Stimulated activated CD4-positive, alpha-beta T cell treated with anti-CD3 and anti-CD28 coated beads, Interleukin-12 subunit alpha, Interleukin-12 subunit beta, amount 100 ng/mL, for 4 hours (primary cell): ENCODE results near the gene HES3.

ENCODE experiments used
- DNase-seq: peaks from one replicate; pipeline ENCODE4 v3.0.0-alpha.2; 2020

The HES3 gene

DNA sequence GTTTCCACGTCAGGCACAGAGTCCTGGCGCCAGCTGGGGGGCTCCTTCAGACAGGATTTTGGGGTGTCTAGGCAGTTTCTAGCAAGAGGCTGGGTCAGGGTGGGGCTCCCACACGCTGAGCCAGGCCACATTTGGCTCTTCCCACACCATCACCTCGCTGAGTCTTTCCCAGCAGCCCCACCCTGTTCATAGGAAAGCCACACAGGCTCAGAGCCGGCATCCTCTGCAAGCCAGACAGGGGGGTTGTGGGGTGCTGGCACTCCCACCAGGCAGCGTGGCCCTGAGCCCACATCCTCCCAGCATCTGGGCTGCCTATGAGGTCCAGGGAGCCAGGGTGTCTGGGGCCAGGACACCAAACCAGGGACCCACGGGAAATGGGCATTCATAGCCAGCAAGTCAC, 19.7 kb downstream of the HES3 start:
- no peak for DNase-seq

GRCh38 chr1:6265151-6265550, 21.2 kb downstream of the HES3 start:
- no peak for DNase-seq

GRCh38 chr1:6266641-6267040, 22.7 kb downstream of the HES3 start:
- DNase-seq = no peak

- DNase-seq = no peak
Observed at GRCh38 chr1:6267686-6268322, 23.8 kb downstream of the HES3 start.

- DNase-seq = no peak
Observed at GRCh38 chr1:6268415-6268814, 24.4 kb downstream of the HES3 start.

DNA sequence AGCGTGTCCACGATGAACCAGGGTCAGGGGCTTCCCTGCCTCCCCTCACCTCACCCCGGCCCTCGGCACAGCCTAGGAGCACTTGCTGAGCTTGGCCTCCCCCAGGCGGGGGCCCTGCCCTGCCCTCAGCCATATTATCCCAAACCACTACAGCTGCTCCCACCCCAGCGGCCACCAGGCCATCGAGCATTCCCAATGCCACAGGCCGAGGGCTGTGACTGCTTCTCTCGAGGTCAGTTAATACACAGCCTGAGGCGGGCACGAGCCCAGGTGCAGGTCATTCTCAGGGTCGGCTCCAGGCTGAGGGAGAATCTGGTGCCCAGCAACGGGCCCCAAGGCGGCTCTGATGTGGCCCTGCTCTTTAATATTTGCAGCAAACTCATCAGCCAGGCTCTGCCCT, 25.3 kb downstream of the HES3 start:
- no peak for DNase-seq

DNA sequence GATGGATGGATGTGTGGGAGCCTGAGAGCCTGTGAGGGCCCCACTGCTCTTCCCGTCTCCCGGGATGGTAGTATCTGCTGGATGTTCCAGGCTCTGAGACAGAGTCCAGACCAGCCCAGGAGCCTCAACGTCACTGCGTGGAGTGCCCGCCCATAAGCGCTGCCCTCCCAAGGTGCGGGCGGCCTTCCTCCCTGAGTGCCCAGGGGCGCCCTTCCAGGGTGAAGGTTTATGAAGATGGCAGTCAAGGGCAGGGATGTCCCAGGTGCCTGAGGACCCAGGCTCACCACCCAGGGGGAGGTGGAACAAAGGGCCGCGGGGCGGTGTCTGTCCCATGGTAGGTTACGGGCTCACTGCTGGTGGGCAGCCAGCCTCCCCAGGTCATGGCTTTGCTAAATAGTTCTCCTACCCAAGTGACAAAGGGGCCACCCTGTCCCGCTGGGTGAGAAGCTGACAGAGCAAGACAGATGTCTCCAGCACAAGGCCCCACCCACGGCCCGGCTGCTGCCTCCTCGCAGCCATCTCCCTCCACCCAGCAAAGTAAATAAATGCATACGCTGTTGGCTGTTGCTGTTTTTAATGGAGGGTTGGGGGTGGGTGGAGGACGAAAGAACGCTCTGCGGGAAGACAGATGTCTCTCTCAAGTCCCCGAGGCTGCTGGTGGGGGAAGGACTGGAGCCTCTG, 25.9 kb downstream of the HES3 start:
- DNase-seq = no peak

- no peak for DNase-seq
Observed at GRCh38 chr1:6270401-6270800, 26.4 kb downstream of the HES3 start.

GRCh38 chr1:6271006-6271405, 27.0 kb downstream of the HES3 start:
- no peak for DNase-seq

DNA sequence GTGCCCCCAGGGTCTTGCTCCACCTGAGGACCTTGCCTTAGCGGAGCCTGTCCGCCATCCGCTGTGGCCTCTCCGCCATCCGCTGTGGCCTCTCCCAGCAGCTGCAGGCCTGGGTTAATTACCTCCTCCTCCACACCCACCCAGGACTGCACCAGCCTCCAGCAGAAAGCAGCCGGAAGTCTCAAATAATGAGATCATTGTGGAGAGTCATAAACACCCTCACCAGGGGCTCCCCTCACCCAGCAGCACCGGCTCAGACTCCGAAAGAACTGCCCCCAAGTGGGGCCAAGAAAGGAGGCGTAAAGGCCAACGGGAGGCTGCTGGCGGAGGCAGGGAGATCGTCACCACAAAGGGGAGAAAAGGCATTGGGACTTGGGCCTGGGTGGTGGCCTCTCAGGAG, 27.6 kb downstream of the HES3 start:
- DNase-seq = no peak

DNA sequence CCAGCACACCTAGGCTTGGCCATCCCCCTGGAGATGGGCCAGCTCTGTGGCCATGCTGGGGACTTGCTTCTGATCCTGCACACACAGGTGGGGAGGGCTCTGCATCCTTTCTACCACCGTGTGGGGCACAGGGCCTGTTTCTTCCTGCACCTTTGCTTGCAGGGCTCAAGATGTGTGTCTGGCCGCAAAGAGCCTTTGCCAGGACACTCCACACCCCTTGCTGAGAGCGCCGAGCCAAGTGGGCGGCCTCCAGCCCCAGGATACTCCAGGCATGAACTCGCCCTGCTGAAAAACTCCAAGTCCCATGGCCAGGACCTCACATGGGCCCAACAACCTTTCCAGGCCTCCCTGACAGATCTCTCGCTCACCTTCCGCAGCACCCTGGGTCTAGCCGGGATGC, 28.5 kb downstream of the HES3 start:
- DNase-seq = no peak

DNA sequence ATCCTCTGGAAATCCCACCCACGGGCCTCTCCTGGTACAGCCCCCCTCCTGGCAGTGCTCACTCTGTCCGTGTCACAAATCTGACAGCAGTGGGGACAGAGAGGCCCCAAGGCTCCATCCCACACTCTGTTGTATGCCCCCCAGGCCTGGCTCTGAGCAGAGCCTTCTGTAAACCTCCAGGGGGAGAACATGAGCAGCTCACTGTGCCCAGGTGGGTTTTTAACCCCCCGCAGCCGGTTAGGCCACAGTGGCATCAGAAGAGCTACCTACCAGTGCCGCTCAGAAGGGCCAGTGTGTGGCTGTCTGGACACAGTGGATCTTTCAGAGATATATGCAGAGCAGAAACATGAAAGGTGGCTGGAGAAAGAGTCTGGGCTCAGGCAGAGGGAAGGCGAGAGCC, 28.9 kb downstream of the HES3 start:
- no peak for DNase-seq

- DNase-seq = no peak
Observed at GRCh38 chr1:6273380-6273891, 29.5 kb downstream of the HES3 start.

DNA sequence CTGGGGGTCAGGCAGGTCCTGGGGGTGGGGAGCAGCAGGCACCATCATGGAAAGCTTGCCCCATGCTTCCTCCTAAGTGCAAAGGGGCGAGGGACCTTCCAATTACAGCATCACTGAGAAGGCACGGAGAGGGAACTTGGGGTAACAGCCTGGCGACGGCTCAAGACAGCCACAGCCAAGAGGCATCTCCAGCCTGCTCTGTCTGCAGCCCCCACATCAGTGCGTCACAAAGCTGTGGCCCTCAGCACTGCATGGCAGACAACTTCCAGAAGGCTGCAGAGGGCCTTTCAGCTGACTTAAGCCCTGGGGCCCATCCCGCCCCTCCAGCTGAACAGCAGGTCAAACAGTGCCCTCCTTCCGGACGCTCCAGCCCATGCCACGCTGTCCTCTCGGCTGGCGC, 30.1 kb downstream of the HES3 start:
- DNase-seq = no peak

GRCh38 chr1:6274622-6275139, 30.7 kb downstream of the HES3 start:
- no peak for DNase-seq

DNA sequence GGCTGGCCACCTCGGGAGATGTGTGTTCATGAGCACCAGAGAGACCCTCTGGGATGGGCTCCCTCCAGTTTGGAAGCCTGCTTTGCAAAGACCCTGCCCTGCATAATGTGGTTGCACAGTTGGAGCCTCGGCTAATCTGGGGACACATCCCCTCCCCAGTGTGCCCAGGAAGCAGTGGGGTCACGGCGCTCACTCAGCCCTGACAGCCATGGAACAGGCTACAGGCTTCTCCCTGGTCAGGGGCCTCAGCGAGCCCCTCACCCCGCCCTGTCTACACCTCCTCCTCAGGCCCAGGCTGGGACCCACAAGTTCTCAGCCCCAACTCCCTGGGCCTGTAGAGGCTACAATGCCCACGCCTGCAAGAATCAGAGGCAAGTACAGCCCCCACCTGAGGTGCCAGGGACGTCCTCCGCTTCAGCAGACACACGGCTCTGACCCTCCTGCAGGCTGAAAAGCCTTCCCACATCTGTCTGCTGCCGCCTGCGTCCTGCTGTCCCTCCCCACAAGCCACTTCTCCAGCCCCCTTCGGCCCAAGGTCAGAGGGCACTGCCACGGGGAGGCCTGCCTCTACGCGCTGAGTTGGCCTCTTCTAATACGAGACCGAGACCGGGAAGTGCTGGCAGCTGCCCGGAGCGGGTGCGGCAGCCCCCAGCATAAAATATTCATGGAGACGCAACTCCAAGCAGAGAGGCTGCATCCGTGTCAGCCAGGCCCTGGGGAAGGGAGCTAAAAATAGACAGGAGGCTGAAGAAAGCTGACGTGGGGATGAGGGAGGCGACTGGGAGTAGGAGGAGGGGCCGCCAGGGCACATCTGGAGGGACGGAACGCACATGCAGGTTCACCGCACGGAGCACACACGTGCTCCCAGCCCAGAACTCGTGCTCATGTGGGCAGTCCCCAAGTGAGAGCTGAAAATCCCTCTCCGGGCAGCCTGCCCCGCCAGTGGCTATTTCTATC, 32.1 kb downstream of the HES3 start:
- DNase-seq = no peak

- DNase-seq = no peak
Observed at GRCh38 chr1:6276811-6277555, 33.0 kb downstream of the HES3 start.

- DNase-seq = no peak
Observed at GRCh38 chr1:6278263-6278662, 34.3 kb downstream of the HES3 start.

GRCh38 chr1:6279066-6279465, 35.1 kb downstream of the HES3 start:
- DNase-seq = no peak

GRCh38 chr1:6279613-6280383, 35.8 kb downstream of the HES3 start:
- DNase-seq = no peak

DNA sequence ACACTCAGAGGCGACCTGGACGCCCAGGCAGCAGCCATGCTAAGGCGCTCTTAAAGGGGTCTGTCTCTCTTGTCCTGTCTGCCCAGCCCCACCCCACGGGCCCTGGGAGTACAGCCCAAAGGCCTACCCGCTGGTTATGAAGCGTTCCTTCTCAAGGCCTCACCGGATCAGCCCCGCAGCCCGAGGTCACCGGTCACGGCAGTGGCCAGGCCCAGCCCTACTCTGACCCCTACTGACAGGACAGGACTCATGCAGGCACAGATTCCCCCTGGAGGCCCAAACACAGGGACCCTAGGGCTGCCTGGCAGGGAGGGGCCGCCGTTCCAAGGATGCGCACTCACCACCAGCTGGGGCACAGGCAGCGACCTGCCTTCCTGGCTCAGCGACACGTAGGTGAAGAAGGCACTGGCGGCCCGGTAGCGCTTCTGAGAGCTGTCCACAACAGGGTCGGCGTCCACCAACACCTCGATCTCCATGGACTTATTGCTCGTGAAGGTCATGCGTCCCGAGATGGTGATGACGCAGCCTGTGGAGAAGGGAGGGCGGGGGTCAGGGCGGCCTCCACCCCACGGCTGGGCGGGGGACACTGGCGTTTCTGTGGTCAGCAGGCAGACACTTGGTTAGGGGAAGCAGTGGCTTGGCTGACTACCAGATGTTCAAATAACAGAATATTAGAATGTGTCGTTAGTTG, 36.9 kb downstream of the HES3 start:
- DNase-seq = no peak
